GM19468 (cell line): Measurements from ENCODE around the gene SLC13A3.

Experiments used
- ATAC-seq: cut with Tn5 transposase; IDR thresholded peaks from one replicate; pipeline ENCODE4 v1.9.1; 2021; ENCODE audit warnings: mild to moderate bottlenecking, moderate library complexity, moderate number of reproducible peaks; ENCODE audit not compliant: unreplicated experiment; ENCODE audit errors: extremely low read depth

Gene SLC13A3

DNA sequence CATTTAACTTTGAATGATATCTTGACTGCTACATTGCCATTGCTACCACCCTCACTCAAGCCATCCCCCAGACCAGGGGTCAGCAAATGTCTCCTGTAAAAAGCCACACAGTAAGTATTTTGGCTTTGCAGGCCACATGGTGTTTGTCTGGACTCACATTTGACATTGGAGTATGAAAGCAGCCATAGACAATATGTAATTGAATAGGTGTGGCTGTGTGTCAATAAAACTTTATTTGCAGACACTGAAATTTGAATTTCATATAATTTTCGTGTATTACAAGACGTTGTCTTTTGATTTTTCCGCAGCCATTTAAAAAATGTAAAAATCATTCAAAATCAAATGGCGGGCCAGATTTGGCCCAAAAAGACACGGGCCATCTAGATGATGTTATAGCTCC, 64.5 kb downstream of the SLC13A3 start:
- no peak for ATAC-seq

- no peak for ATAC-seq
These were observed 66.8 kb downstream of the SLC13A3 start for GRCh38 chr20:46584508-46584907.

GRCh38 chr20:46583411-46584214, 67.6 kb downstream of the SLC13A3 start:
- ATAC-seq = no peak

- no peak for ATAC-seq
These were observed 68.6 kb downstream of the SLC13A3 start for GRCh38 chr20:46582648-46583047.

- ATAC-seq = no peak
These were observed 69.9 kb downstream of the SLC13A3 start for GRCh38 chr20:46581391-46581790.

GRCh38 chr20:46580613-46581205, 70.5 kb downstream of the SLC13A3 start:
- ATAC-seq = no peak

- ATAC-seq = no peak
These were observed 72.5 kb downstream of the SLC13A3 start for GRCh38 chr20:46578745-46579144.

DNA sequence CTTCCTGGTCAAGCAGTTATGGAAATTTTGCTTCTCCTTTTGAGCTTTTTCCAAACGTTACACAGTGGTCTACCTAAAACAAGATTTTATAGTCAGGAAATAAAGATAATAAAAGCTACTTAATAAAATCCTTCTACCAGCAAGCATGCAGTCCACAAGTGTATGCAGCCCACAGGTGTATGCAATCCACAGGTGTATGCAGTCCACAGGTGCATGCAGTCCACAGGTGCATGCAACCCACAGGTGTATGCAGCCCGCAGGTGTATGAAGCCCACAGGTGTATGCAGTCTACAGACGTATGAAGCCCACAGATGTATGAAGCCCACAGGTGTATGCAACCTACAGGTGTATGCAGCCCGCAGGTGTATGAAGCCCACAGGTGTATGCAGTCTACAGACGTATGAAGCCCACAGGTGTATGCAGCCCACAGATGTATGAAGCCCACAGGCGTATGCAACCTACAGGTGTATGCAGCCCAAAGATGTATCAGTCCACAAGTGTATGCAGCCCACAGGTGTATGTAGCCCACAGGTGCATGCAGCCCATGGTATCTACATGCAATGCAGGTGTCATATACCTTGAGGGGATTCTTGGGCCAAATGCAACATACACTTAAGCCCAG, 74.4 kb downstream of the SLC13A3 start:
- ATAC-seq = no peak

DNA sequence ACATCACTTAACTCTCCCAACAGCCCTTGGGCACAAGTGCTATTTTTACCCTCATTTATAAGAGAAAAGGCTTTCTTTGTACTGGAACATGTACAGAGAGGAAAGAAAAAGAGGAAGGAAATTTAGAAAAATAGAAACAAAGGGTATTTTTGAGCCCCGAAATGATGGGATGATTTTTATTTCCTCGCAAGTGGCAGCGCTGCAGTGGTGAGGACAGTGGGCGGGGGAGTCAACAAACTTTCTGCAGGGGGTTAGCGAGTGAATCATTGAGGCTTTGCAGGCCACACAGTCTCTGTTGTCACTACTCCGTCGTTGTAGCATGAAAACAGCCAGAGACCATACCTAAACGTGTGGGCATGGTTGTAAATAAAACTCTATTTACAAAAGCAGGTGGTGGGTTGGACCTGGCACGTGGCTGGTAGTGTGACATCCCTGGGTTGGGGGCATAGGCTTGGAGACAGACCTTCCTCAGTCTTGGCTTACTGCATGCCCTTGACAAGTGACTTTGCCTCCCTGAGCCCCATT, 75.3 kb downstream of the SLC13A3 start:
- no peak for ATAC-seq

GRCh38 chr20:46575394-46575793, 75.9 kb downstream of the SLC13A3 start:
- ATAC-seq = no peak

- ATAC-seq = no peak
These were observed 77.3 kb downstream of the SLC13A3 start for GRCh38 chr20:46573788-46574584.

DNA sequence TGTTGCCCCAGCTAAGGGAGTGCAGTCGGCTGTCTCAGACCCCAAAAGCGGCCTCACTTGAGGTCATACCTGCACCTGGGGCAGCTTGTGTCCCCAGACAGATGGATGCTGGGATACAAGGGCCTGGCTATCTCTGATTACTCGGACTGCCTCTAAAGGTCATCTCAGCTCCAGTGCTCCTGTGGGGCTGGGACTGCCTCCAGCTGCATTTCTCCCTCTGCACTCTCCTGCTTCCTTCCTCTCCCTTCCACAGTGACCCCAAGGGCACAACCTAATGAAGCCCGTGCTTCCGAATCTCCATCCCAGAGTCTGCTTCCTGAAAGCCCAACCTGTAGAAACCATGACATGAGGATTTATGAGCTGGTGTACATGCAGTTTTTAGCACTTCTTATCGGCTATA, 78.0 kb downstream of the SLC13A3 start:
- no peak for ATAC-seq

DNA sequence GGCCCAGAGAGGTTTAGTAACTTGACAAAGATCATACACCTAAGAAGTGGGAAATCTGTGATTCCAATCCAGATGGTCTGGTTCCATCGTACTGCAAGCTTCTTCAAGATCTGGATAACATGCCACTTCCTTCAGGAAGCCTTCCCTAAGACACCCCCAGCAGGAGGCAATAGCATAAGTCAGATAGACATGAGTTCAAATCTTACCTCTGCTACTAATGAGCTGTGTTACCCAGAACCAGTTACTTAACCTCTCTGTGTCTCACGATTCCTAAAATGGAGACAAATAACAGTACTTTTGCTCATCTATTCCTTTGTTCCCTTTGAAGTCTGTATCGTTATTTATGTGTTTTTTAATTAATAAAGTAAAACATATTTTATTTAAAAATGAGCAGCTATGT, 78.5 kb downstream of the SLC13A3 start:
- ATAC-seq = no peak

GRCh38 chr20:46572153-46572552, 79.1 kb downstream of the SLC13A3 start:
- no peak for ATAC-seq

- ATAC-seq = no peak
These were observed 79.8 kb downstream of the SLC13A3 start for GRCh38 chr20:46571418-46571817.

GRCh38 chr20:46570956-46571355, 80.3 kb downstream of the SLC13A3 start:
- ATAC-seq = no peak

DNA sequence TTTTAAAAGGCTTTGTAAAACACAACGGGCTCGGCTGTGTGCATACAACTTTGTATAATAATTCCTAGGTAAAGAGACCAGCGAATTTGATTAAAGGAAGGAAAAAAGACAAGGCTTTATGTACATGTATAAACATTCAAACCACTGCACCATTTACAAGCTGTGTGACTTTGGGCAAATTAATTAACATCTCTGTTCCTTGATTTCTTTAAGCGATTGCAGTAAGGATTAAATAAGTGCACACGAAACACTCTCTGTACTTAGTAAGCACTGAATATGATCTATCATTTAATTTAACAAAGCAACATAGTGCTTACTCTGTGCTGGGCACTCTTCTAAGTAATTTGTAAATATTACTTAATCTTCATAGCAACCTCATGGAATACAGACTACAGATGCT, 81.3 kb downstream of the SLC13A3 start:
- no peak for ATAC-seq

DNA sequence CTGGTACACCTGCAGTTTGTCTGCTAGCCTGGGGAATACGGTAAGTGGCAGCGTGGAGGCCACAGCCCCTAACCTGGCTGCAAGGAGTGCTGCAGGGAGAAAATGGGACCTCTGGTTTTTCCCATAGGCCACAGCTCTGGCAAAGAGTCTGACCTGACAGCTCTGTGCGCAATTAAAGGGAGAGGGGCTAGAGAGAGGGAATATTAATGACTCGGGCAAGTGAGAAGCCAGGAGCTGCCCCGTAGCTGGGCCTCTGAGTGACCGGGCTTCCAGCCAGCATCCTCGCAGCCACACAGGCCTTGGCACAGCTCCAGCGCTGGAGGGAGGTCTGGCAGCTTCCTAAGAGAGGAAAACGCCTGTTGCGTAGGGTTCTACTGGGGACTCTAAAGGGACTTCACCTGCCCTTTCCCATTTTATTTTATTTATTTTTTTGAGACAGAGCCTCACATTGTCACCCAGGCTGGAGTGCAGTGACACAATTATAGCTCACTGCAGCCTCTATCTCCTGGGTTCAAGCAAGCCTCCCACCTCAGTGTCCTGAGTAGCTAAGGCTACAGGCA, 82.6 kb downstream of the SLC13A3 start:
- ATAC-seq = no peak

GRCh38 chr20:46566125-46566524, 85.1 kb downstream of the SLC13A3 start:
- ATAC-seq = no peak
